Liver (tissue), 9 donors: Measurements from ENCODE around the gene ADAM10. TPM values are rescaled to one million over a fixed set of nuclear protein-coding genes. Genes with fewer than 3 reads are reported as not detected.

Source experiments
- DNase-seq: peaks from one replicate; pipeline ENCODE4 v3.0.0-alpha.2; 2017; ENCODE audit warnings: low spot score
- H3K27ac ChIP-seq, 2 donors: one replicate each; pipeline ENCODE4 v1.7.0; 2013; ENCODE audit warnings: inconsistent platforms in 2 of 2, low read length in 2 of 2, control low read depth in 1 of 2, low read depth in 1 of 2, mild to moderate bottlenecking in 1 of 2
- H3K27me3 ChIP-seq, 4 donors: one replicate each; pipeline versions ENCODE4 v1.6.1 to v1.7.0; 2013; ENCODE audit warnings: low read length in 3 of 4, inconsistent platforms in 1 of 4, mild to moderate bottlenecking in 1 of 4, moderate library complexity in 1 of 4; ENCODE audit not compliant: control insufficient read depth in 4 of 4, insufficient read depth in 4 of 4
- H3K36me3 ChIP-seq, 4 donors: one replicate each; pipeline versions ENCODE4 v1.6.1 to v1.7.0; 2013; ENCODE audit warnings: low read length in 3 of 4, mild to moderate bottlenecking in 3 of 4, low read depth in 1 of 4, moderate library complexity in 1 of 4; ENCODE audit not compliant: control insufficient read depth in 4 of 4, insufficient read depth in 3 of 4
- H3K4me1 ChIP-seq, 4 donors: one replicate each; pipeline versions ENCODE4 v1.6.1 to v1.7.0; 2013; ENCODE audit warnings: low read length in 3 of 4, mild to moderate bottlenecking in 3 of 4, moderate library complexity in 1 of 4; ENCODE audit not compliant: control insufficient read depth in 4 of 4, insufficient read depth in 4 of 4
- H3K4me3 ChIP-seq, 3 donors: one replicate each; pipeline versions ENCODE4 v1.6.1 to v1.7.0; 2013; ENCODE audit warnings: low read length in 3 of 3, control low read depth in 1 of 3, low read depth in 1 of 3, mild to moderate bottlenecking in 1 of 3
- H3K9ac ChIP-seq, 2 donors: one replicate each; pipeline ENCODE4 v1.7.0; 2013; ENCODE audit warnings: low read length in 2 of 2, mild to moderate bottlenecking in 2 of 2, moderate library complexity in 2 of 2, control low read depth in 1 of 2, low read depth in 1 of 2
- H3K9me3 ChIP-seq, 4 donors: one replicate each; pipeline versions ENCODE4 v1.6.1 to v1.7.0; 2013; ENCODE audit warnings: low read length in 3 of 4; ENCODE audit not compliant: control insufficient read depth in 4 of 4
- EGR1 ChIP-seq, 2 donors: IDR thresholded peaks; 2 replicates each; pipeline ENCODE4 v1.6.1; 2016 to 2018; ENCODE audit warnings: antibody characterized with exemption in 2 of 2, low read depth in 2 of 2
- FOXA1 ChIP-seq: IDR thresholded peaks from 2 replicates; pipeline ENCODE4 v1.6.1; 2016; ENCODE audit warnings: antibody characterized with exemption
- GABPA ChIP-seq, 2 donors: IDR thresholded peaks in 1 of 2; conservative IDR thresholded peaks in 1 of 2; 2 replicates each; pipeline ENCODE4 v1.6.1; 2016; ENCODE audit warnings: antibody characterized with exemption in 2 of 2, mild to moderate bottlenecking in 1 of 2, moderate library complexity in 1 of 2
- HNF4A ChIP-seq, 2 donors: conservative IDR thresholded peaks; 2 replicates each; pipeline ENCODE4 v1.6.1; 2016; ENCODE audit warnings: antibody characterized with exemption in 2 of 2, mild to moderate bottlenecking in 2 of 2
- RAD21 ChIP-seq, 2 donors: IDR thresholded peaks; 2 replicates each; pipeline ENCODE4 v1.6.1; 2016; ENCODE audit warnings: antibody characterized with exemption in 2 of 2, mild to moderate bottlenecking in 2 of 2
- RXRA ChIP-seq, 2 donors: IDR thresholded peaks; 2 replicates each; pipeline ENCODE4 v1.6.1; 2017 to 2018; ENCODE audit warnings: antibody characterized with exemption in 2 of 2, mild to moderate bottlenecking in 1 of 2
- SP1 ChIP-seq: IDR thresholded peaks from 2 replicates; pipeline ENCODE4 v1.6.1; 2018; ENCODE audit warnings: antibody characterized with exemption, mild to moderate bottlenecking
- WGBS: extraction: QIAGEN DNeasy Blood & Tissue Kit; methylation state at CpG from one replicate; pipeline ENCODE4 v1.1.7; 2013; 5-methylcytosine and 5-hydroxymethylcytosine counted together
- polyA plus RNA-seq, 2 donors: library from polyadenylated mRNA; stranded (reverse) in 1 of 2; unstranded in 1 of 2; fragments of 200-250 nt in 1 of 2; fragments of >200 nt in 1 of 2; fragmentation: Nextera tagmentation in 1 of 2; extraction: Ambion mirVana in 1 of 2; gene quantifications; one replicate each; pipeline versions ENCODE4 v1.2.1 to v1.2.3, GENCODE V29; 2013 to 2015
- total RNA-seq, 2 donors: library from RNA; depleted of rRNA; stranded (reverse); fragments of >200 nt; gene quantifications; one replicate each; pipeline ENCODE4 v1.2.3, GENCODE V29; 2014
- TF ChIP-seq, protein P1 (sequence below): IDR thresholded peaks from 2 replicates; pipeline ENCODE4 v1.6.1; 2016; ENCODE audit warnings: antibody characterized with exemption, mild to moderate bottlenecking
- TF ChIP-seq, protein P2 (sequence below): IDR thresholded peaks from 2 replicates; pipeline ENCODE4 v1.6.1; 2016; ENCODE audit warnings: antibody characterized with exemption
- TF ChIP-seq, protein P3 (sequence below): fragments of 150-350 bp; IDR thresholded peaks from 2 replicates; pipeline ENCODE4 v1.5.1; 2017; ENCODE audit warnings: improper control_type of control experiment, low read depth, low read length; ENCODE audit not compliant: missing input control
- TF ChIP-seq, protein P4 (sequence below): IDR thresholded peaks from 2 replicates; pipeline ENCODE4 v1.6.1; 2016; ENCODE audit warnings: antibody characterized with exemption
- donor health status: healthy.
- donor health status: healthy.
- donor health status: healthy.
- donor health status: healthy.
- donor health status: healthy.

The ADAM10 gene
- total and polyA plus RNA-seq, 4 donors: 12.6 to 55.6 (median 34.6) TPM

DNA sequence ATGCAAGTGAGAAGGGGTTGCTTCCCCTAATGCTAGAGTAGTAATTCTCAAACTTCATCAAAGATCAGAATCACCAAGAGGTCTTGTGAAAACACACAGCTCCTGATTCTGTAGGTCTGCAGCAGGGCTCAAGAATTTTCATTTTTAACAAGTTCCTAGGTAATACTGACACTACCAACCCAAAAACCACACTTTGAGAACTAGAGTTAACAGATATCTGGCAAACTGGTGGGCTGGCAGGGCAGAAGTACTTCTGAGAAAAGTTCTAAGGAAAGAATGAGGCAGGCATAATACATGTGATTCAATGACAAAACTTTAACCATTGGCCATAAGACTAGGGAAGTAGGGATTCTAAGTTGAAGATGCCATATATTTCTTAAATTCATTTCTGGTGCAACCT lies 12.8 kb upstream of the ADAM10 start (continued):
- TF ChIP-seq, protein P1, sequence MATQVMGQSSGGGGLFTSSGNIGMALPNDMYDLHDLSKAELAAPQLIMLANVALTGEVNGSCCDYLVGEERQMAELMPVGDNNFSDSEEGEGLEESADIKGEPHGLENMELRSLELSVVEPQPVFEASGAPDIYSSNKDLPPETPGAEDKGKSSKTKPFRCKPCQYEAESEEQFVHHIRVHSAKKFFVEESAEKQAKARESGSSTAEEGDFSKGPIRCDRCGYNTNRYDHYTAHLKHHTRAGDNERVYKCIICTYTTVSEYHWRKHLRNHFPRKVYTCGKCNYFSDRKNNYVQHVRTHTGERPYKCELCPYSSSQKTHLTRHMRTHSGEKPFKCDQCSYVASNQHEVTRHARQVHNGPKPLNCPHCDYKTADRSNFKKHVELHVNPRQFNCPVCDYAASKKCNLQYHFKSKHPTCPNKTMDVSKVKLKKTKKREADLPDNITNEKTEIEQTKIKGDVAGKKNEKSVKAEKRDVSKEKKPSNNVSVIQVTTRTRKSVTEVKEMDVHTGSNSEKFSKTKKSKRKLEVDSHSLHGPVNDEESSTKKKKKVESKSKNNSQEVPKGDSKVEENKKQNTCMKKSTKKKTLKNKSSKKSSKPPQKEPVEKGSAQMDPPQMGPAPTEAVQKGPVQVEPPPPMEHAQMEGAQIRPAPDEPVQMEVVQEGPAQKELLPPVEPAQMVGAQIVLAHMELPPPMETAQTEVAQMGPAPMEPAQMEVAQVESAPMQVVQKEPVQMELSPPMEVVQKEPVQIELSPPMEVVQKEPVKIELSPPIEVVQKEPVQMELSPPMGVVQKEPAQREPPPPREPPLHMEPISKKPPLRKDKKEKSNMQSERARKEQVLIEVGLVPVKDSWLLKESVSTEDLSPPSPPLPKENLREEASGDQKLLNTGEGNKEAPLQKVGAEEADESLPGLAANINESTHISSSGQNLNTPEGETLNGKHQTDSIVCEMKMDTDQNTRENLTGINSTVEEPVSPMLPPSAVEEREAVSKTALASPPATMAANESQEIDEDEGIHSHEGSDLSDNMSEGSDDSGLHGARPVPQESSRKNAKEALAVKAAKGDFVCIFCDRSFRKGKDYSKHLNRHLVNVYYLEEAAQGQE: no peak
- TF ChIP-seq GABPA (IDR thresholded peaks at IDR 0.05 in 1 of 2, conservative IDR thresholded peaks at IDR 0.05 in 1 of 2) (no peak), RXRA (IDR thresholded peaks at IDR 0.05) (no peak)
- TF ChIP-seq, protein P2, sequence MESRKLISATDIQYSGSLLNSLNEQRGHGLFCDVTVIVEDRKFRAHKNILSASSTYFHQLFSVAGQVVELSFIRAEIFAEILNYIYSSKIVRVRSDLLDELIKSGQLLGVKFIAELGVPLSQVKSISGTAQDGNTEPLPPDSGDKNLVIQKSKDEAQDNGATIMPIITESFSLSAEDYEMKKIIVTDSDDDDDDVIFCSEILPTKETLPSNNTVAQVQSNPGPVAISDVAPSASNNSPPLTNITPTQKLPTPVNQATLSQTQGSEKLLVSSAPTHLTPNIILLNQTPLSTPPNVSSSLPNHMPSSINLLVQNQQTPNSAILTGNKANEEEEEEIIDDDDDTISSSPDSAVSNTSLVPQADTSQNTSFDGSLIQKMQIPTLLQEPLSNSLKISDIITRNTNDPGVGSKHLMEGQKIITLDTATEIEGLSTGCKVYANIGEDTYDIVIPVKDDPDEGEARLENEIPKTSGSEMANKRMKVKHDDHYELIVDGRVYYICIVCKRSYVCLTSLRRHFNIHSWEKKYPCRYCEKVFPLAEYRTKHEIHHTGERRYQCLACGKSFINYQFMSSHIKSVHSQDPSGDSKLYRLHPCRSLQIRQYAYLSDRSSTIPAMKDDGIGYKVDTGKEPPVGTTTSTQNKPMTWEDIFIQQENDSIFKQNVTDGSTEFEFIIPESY: no peak

DNA sequence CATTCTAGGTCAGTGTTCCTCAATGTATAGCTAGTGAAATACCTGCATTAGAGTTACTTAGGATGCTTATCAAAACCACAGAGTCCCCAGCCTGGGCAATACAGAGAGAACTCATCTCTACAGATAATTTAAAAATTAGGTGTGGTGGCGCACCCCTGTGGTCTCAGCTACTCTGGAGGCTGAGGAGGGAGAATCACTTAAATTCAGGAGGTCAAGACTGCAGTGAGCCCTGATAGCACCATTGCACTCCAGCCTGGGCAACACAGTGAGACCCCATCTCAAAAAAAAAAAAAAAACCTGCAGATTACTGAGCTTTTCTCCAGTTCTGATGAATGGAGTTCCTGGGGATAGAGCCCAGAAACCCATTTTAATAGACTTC lies 11.5 kb upstream of the ADAM10 start:
- no peak overlapping the region for H3K4me3 ChIP-seq
- H3K27ac ChIP-seq: no peak overlapping the region
- H3K9me3 ChIP-seq: peaks cover 0 to 2% (median 0%) of the 10 kb centered on the region in 4 donors
- H3K36me3 ChIP-seq: no peaks in the 10 kb centered on the region
- no peak overlapping the region for H3K9ac ChIP-seq
- no peaks in the 10 kb centered on the region for H3K27me3 ChIP-seq
- 98% methylated on average over 1 of the region's 1 CpG for WGBS
- peaks cover 0 to 5% (median 2%) of the 10 kb centered on the region in 4 donors for H3K4me1 ChIP-seq
- DNase-seq: no peak
- TF ChIP-seq GABPA (IDR thresholded peaks at IDR 0.05 in 1 of 2, conservative IDR thresholded peaks at IDR 0.05 in 1 of 2) (no peak), FOXA1 (no peak), HNF4A (conservative IDR thresholded peaks at IDR 0.05) (no peak), RAD21 (IDR thresholded peaks at IDR 0.05) (no peak), EGR1 (IDR thresholded peaks at IDR 0.05; ENCODE audit: low read depth in 2 of 2) (no peak), SP1 (no peak)
- TF ChIP-seq, protein P1: no peak
- TF ChIP-seq, protein P2: no peak
- TF ChIP-seq, protein P3, sequence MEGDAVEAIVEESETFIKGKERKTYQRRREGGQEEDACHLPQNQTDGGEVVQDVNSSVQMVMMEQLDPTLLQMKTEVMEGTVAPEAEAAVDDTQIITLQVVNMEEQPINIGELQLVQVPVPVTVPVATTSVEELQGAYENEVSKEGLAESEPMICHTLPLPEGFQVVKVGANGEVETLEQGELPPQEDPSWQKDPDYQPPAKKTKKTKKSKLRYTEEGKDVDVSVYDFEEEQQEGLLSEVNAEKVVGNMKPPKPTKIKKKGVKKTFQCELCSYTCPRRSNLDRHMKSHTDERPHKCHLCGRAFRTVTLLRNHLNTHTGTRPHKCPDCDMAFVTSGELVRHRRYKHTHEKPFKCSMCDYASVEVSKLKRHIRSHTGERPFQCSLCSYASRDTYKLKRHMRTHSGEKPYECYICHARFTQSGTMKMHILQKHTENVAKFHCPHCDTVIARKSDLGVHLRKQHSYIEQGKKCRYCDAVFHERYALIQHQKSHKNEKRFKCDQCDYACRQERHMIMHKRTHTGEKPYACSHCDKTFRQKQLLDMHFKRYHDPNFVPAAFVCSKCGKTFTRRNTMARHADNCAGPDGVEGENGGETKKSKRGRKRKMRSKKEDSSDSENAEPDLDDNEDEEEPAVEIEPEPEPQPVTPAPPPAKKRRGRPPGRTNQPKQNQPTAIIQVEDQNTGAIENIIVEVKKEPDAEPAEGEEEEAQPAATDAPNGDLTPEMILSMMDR: no peak
- TF ChIP-seq, protein P4, sequence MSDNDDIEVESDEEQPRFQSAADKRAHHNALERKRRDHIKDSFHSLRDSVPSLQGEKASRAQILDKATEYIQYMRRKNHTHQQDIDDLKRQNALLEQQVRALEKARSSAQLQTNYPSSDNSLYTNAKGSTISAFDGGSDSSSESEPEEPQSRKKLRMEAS: no peak
